ENCODE measurements around the gene TRMT10B. TPM values are rescaled to one million over a fixed set of nuclear protein-coding genes. Genes with fewer than 3 reads are reported as not detected.

Gene TRMT10B, protein sequence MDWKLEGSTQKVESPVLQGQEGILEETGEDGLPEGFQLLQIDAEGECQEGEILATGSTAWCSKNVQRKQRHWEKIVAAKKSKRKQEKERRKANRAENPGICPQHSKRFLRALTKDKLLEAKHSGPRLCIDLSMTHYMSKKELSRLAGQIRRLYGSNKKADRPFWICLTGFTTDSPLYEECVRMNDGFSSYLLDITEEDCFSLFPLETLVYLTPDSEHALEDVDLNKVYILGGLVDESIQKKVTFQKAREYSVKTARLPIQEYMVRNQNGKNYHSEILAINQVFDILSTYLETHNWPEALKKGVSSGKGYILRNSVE
- 1.0 and 1.1 TPM in 2 replicates for total RNA-seq

DNA sequence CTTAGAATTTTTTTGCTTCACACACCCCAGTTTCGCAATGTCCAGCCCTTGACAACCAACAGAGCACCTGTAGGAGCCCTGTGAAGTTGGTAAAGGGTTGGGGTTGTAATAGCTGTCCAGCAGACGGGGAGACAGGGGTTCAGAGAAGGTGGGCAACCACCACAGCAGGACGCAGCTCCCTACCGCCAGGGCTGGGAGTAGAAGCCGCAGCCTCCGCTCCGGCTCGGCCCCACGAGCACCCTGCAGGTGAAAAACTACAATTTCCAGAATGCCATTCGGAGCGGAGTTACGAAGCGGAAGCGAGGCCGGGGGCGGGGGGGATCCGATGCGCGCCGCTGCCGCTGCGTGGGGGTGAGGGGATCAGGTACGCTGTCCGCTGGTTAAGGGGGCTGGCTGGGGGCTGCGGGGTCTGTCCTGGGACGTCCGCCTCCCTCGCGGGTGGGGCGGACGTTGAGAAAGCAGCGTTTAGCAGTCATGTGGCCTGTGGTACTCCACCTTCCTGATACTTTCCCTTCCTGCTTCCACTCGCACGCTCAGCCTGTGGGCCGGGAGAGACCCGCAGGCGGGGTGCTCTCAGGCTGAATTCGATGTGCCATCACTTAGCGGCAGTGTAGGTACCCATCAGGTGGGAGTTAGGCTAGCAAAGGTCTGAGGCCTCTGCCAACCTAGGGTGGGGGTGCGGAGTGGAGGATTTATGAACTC is at the start of gene TRMT10B:
Gene TRMT10B, plus strand, starts transcription at position 317 of the 702 bp plus-strand sequence. CDS start 8,127 bp downstream, outside the sequence.
- DNase-seq (ENCODE audit: low read depth in 2 of 2) = peak; percentile 56 to 76

DNA sequence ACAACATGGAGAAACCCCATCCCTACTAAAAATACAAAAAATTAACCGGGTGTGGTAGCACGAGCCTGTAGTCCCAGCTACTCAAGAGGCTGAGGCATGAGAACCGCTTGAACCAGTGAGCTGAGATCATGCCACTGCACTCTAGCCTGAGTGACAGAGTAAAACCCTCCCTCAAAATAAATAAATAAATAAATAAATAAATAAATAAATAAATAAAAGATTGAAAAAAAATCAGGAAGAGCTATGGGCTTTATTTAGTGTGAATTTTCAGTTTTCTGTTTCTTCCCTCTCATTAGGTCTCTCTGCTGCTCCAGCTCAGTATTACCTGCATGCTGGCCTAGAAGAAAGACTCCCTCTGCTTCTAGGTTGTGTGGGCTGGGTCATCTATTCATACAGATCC is 47.8 kb upstream of the TRMT10B start:
- DNase-seq (ENCODE audit: low read depth in 2 of 2) = no peak

DNA sequence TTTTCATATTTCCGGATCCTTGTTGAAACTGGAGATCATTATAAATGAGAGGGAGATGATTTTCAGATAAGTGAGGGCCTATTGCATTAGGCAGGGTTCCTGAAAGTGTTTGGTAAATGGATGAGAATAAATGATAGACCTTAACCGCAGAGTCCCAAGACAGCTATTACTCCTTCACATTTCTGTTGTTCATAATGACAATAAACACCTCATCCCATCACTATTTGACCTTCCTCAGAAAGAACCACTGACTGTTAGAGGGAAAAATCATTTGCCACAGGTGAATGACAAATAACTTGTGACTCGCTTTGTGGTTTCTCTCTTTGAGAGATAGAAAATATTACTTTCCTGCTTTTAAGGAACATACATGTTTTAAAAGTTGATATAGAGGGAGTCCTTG is 47.3 kb upstream of the TRMT10B start:
- no peak for DNase-seq (ENCODE audit: low read depth in 2 of 2)

DNA sequence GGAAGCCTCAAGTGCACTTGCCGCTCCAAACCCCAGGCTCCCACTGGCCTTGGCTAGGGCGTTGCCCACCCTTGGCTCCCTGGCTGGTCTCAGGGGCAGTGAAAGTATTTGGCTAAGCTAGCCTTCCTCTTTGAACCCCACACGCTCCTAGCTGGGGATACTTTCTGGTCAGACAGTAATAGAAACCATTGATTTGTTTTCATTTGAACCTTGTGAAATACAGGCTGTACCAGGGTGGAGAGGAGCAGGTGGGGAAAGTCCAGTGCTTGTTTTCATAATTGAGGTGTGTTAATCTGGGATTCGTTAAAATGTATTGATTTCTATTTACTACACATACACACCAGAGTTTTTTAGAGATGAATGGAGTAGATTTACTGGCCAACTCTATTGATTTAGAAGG is 45.9 kb upstream of the TRMT10B start:
- no peak for DNase-seq (ENCODE audit: low read depth in 2 of 2)

DNA sequence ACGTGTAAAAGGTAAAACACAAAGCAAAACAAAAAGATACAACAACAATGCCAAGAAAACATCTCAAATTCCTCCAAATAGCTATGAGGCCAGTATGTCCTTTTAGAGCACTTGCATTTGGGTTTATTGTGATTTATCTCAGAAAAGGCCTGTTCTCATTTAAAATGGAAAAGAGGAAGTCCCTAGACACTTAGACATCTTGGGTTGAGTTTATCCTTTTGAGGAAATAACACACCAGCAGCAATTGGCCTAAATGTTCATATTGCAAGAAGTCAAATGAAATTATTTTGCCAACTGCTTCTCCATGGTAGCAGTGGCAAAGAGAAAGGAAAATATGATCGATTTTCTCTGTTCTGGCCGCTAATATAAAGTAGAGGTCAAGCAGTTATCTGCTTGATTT is 43.6 kb upstream of the TRMT10B start:
- DNase-seq (ENCODE audit: low read depth in 2 of 2) = no peak

DNA sequence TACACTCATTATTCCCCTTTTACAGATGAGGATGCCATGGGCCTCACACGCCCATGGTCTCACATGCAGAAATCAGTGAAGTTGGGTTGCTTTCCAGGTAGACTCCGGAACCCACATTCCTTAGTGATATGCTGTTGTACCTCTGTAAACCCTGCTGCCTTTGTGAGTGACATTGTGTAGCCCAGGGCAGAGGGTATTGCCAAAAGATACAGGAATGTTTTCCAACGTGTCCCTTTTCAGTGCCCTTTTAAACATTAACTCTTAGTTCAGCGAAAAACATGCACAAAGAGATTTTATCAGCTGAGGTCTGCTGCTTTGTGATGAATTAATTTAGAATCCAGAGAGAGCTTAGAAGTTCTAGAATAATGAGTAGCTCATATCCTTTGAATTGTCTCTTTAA is 38.3 kb upstream of the TRMT10B start:
- no peak for DNase-seq (ENCODE audit: low read depth in 2 of 2)

DNA sequence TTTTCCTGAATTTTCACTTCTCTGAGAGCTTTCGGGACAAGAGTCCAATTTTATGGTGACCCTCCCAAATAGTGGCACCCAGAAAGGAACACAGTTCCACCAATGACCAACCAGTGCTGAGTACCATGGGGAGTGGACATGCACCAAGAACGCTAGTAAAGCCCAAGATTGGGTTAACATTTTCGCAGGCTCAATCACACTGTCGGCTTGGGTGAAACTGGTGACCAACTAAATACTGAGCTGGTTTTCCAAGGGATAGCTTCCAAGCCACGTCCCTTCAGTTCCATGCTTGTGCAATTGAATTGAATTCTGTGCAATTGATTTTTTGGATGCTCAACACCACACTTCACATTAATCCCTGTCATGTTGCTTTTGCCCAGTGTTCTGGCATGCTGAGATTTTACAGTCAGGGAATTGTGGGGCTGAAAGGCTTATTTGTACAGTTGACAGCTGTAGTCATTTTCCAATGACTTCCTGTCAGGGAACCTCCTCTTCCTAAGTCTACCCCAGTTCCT is 37.6 kb upstream of the TRMT10B start:
- DNase-seq (ENCODE audit: low read depth in 2 of 2) = no peak

DNA sequence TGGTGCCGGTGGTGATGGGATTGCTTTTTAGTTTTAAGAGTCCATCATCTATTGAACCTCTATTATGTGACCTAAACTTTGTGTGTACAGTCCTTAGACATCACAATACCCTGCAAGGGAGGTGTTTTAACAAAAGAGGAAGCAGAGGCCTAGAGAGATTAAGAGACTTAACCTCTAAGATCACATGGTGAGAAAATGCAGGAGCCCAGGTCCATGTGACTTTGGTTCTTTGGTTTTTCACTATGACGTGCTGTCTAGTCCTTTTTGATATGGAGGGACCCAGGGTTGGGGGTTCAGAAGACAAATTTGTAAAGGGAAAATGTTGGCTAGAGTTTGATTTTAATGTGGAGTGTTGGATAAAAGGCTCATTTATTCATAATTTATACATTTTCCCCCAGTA is 34.1 kb upstream of the TRMT10B start:
- no peak for DNase-seq (ENCODE audit: low read depth in 2 of 2)

DNA sequence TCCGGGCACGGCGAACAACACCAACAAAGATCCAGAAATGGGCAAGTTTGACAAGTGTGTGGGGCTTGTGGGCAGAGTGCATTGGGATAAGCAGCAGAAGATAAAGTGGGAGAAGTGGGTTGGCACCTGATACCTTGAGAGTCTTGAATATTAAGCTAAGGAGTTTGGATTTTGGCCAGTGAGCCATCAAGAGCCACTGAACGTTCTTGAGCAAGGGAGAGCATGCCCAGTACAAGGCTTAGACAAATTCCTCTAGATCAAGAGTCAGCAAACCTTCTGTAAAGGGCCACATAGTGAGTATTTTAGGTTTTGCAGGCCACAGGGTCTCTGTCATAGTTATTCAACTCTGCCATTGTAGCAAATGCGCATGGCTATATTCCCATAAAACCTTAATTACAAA is 26.6 kb upstream of the TRMT10B start:
- no peak for DNase-seq (ENCODE audit: low read depth in 2 of 2)

DNA sequence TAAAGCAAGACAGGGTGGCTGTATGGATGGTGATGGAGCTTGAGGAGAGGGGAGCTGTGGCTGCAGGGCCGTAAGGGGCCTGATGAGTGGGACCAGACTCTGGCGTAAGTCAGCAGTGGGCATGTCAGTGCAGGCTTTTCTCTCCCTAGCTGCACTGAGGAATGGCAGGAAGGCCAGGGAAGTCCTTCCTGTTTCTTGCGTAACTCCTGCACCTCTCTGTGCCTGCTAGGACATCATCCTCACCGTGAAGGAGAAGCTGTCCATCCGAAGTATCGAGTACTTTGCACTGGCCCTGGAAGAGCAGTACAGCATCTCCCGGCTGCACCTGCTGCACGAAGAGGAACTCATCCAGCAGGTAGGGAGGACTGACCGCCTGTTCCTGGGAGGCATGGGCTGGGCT is 24.1 kb upstream of the TRMT10B start:
- no peak for DNase-seq (ENCODE audit: low read depth in 2 of 2)

DNA sequence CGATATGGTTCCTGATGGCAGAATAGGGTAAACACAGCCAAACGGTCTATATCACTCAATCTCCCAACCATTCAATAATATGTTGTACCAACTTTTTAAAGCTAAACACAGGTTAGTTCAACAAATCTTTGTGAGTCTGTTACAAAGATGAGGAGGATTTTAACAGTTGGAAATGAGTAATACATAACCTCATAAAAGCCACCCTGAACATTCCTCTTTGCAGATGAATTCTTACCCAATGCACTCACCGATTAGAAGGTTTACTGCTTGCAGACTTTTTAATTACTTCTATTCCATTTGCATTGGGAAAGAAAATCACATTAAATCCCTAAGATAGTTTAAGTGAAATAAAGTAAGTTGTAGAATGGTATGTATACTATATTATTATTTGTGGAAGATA is 23.3 kb upstream of the TRMT10B start:
- DNase-seq (ENCODE audit: low read depth in 2 of 2) = no peak

DNA sequence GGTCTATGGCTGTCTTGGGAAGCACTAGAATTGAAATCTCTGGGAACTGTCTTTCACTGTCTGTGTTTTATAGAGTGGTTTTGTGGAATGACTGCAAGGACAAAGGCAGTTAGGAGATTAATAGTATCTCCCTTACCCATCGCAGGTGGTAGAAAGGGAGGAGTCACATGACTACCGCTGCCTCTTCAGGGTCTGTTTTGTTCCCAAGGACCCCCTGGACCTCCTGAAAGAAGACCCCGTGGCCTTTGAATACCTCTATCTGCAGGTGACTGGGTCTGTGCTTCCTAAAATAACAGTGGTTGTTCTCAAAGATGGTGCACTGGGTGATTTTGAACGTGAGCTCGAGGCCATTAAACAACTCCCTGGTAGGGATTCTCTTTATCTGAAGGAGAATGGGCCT is 22.8 kb upstream of the TRMT10B start:
- DNase-seq (ENCODE audit: low read depth in 2 of 2) = no peak

DNA sequence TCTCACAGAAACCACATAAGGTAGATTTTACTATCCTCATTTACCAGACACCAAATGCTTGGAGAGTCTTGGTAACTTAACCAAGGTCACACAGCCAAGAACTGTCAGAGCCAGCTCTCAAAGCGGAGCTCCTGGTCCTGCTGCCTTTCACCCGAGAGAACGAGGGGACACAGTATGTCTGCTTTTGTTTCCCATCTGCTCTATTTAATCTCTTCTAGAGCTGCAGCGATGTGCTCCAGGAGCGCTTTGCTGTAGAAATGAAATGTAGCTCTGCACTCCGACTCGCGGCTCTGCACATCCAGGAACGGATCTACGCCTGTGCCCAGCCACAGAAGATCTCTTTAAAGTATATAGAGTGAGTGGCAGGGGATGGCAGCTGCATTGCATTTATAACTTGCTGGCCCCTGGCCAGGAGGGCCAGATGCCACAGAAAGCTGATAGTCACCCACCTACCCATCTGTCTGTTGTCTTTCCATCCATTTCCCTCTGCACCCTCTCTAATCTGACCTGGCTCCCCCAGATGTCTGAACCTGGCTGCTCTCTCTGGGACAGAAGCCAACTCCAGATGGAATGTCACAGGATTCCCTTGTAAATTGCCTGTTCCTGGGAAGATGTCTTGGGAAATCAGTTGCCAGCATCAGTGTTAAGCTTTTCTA is 21.4 kb upstream of the TRMT10B start:
- no peak for DNase-seq (ENCODE audit: low read depth in 2 of 2)

DNA sequence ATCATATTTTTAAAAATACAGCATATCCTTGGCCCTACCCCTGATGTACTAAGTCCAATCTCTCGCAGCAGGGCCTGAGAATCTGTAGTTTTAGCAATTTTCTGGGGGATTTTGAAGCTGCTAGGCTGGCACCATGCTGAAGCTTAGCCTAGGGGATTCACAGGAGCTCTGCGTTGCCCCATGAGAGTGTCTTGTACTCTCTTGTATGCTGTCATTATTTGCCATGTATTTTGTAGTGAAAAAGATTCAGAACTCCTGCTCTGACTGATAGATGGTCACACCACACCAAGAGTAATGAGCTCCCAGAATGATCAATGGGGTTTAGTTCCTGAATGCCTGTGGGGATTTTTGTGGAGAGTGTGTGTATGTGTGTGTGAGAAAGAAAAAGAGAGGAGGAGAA is 20.7 kb upstream of the TRMT10B start:
- DNase-seq (ENCODE audit: low read depth in 2 of 2) = no peak

DNA sequence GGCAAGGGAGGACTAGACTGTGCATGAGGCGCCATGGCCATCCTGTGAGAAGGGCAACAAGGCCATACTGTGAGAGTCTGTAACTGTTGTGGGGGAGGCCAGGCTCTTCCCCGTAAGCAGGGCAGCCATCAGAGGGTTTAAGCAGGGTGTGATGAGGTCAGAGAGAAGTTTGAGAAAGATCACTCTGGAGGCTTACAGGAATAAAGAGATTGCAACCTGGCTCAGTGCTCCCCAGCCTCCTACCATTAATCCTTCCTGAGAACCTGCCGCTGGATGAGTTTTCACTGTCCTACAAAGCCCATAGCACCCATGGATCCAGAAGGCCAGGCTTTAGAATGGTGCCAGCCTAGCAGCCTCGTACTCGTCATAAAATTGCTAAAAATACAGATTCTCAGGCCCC is 14.4 kb upstream of the TRMT10B start:
- no peak for DNase-seq (ENCODE audit: low read depth in 2 of 2)

DNA sequence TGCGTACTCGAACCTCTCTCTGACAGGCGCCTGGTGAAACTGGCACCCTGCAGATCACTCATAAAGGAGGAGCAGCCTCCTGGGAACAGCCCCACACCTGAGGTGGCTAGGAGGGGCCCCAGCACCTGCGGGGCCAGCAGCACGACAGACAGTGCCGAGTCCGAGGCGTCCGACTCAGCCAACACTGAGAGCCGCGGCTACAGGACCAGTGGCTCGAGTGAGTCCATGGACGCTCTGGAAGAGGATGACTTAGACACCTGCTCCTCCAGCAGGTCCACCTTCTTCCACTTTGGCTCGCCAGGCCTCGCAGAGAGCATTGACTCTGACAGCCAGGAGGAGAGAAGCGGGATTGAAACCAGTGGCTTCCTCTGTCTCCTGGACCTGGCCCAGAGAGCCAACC is 13.5 kb upstream of the TRMT10B start:
- no peak for DNase-seq (ENCODE audit: low read depth in 2 of 2)

DNA sequence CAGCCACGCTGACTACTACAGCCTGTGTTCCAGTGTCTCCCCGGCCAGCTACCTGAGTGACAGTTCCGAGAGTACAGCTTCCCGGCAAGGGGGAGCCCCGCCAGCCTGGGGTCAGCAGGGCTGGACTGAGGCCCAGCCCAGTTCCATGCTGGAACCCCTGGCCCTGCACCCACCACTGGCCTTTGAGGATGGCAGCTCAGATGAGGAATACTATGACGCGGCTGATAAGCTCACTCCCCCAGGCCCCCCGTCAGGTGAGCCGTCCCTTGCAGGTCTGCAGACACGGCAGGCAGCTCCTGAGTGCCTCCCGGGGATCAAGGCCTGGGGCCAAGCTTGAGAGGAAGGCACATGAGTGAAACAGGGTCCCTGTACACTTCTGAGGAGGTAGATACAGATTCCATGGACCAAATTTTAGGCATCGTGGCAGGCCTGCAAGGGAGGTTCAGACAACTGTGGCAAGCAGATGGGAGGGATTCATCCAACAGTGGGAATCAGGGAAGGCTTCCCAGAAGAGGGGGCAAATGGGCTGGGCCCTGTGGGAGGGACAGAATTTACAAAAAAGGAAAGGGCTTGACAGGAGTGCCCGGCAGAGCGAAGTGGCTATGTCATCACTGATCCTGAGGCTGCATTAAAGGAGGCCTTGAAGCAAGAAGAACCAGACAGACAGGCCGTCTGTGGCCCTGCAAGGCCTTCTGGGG is 12.8 kb upstream of the TRMT10B start:
- no peak for DNase-seq (ENCODE audit: low read depth in 2 of 2)

DNA sequence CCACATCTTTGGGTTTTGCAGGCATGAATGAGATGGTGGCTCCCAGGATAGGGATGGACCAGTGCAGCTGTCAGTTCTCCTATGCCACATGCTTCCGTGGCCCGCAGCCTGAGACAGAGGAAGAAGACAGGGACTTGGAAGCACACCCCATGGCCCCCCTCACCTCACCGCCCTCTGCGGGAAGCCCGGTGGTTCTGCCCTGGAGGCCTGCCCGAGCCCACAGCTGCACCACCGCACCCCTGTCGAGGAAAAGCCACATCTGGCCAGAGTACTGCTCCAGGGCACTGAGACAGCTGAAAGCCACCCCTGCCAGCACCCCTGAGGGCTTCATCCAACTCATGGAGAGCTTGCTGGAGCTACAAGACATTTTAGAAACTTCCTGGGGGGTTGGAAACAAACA is 7.6 kb upstream of the TRMT10B start:
- DNase-seq (ENCODE audit: low read depth in 2 of 2) = no peak

DNA sequence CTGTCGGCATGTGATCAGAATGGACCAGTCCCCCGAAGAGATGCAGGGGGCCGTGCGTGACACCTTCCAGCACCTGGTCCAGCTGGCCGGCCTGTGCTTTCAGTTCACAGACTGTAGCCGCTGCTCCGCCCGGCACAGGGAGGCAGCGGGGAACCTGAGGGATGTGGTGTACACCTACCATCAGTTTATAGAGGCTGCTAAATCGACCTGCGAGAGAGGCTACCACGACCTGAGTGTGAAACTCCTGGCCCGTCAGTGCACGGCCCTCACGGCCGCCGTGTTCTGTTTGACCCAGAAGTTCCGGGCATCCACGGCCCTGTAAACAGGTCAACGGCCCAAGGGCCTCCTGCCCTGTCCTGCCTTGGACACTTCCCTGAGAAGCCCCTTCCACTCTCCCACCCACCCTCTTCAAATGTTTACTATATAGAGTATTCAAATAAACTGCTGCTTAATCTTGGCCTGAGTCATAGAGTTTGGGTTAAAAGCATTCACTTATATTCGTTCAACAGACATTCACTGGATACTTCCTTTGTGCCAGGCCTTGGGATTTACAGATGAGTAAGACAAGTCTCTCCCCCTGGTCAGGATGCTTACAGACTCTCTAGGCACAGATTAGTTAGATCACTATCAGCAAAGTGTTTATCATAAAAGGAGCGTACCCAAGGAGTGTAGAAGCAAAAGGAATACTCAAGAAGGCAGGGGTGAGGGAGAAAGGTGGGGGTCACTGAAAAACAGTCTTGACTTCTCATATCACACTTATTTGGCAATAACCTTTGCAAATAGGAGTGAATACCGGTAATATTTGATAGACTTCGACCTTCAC is 6.9 kb upstream of the TRMT10B start:
- no peak for DNase-seq (ENCODE audit: low read depth in 2 of 2)

DNA sequence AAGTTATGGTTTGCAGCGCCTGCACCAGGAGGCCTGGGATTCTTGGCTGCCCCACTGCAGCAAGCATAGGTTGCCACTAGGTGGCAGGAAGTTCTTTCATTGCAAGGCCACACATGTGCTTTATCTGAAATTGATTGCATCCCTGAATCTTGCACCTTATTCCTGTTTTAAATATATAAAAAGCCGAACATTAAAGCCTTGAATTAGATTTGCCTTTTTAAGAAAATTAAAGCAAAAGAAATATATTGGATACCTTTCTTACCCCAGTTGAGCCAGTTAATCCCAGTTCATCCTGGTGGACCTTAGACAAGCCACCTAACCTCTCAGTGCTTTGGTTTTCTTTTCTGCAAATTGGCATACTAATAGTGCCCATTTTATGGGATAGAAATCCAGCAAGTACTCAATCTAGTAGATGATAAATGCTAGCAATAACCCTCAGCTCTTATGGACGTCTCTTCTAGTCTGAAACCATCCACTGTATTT is 6.3 kb upstream of the TRMT10B start:
- DNase-seq (ENCODE audit: low read depth in 2 of 2) = peak; percentile 50 to 72

DNA sequence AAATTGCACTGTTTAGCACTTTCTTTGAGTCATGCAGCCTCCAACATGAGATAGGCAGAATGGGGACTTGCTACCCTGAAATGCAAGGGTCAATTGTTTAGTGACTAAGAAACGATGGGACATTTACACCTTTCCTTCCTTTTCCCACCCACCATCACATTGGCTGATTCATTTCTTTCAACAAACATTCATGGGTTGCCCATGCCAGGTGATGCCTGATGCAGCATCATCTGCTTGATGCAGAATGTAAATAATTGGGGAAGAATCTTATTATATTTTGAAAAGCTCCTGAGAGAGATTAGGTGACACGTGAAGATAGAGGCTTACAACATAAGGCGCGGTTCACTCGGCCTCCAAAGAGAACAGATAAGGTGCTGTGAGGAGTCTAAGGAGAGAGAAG is 4.5 kb upstream of the TRMT10B start:
- no peak for DNase-seq (ENCODE audit: low read depth in 2 of 2)

Data from dermis microvascular lymphatic vessel endothelial cell (primary cell).